ENCODE measurements around the gene GOLGA6C.

DNA sequence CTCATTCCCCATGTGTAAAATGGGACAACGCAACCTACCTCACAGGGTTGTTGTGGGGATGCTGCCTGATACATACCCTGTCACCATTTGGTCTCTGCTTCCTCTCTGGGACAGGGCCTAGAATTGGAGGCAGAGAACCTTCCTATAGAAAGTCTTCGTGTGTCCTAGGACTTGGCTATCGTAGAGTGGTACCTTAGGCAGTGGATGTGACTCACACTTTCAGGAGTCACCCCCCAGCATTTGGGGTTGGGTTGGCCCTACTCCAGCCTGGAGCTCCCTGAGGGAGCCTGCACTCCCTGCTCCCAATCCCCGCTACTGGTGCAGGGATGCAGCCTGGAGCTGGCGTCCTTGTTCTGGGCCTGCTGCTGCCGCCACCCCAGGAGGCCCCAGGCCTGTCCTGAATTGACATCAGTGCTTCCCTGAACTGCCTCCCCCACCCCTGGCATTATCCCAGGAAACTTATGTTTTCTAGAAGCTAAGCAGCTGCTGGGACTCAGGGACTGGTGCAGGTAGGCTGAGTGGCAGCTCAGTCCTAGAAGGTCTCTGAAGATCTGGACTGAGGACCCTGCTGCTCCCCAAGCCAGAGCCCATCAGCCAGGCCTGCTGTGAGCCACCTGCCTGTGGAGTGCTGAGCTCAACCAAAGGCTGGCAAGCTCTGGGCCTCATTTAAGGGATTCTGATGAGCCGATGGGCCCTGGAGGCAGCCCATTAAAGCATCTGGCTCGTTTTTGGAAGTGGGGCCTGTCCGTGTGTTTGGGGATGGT, 46.5 kb upstream of the GOLGA6C start:
- TF ChIP-seq, protein P1, sequence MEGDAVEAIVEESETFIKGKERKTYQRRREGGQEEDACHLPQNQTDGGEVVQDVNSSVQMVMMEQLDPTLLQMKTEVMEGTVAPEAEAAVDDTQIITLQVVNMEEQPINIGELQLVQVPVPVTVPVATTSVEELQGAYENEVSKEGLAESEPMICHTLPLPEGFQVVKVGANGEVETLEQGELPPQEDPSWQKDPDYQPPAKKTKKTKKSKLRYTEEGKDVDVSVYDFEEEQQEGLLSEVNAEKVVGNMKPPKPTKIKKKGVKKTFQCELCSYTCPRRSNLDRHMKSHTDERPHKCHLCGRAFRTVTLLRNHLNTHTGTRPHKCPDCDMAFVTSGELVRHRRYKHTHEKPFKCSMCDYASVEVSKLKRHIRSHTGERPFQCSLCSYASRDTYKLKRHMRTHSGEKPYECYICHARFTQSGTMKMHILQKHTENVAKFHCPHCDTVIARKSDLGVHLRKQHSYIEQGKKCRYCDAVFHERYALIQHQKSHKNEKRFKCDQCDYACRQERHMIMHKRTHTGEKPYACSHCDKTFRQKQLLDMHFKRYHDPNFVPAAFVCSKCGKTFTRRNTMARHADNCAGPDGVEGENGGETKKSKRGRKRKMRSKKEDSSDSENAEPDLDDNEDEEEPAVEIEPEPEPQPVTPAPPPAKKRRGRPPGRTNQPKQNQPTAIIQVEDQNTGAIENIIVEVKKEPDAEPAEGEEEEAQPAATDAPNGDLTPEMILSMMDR (conservative IDR thresholded peaks at IDR 0.05; ENCODE audit: low read length), result no peak
- TF ChIP-seq EZH2phosphoT487 (IDR thresholded peaks at IDR 0.05; ENCODE audit: borderline replicate concordance, low read depth, low read length), result no peak
